Measurements from ENCODE around the gene MTIF3. TPM values are rescaled to one million over a fixed set of nuclear protein-coding genes. Genes with fewer than 3 reads are reported as not detected.

MTIF3 gene, protein sequence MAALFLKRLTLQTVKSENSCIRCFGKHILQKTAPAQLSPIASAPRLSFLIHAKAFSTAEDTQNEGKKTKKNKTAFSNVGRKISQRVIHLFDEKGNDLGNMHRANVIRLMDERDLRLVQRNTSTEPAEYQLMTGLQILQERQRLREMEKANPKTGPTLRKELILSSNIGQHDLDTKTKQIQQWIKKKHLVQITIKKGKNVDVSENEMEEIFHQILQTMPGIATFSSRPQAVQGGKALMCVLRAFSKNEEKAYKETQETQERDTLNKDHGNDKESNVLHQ
- total RNA-seq (2021): 42.0 to 50.0 TPM (median 45.1 TPM) in 3 replicates
- Bru-seq, nascent RNA: percentile 86 among the genes with signal in this experiment
- long read RNA-seq, experiment 1, transcript MTIF3-202 (5 exons, 1,005 nt): major isoform, 62 of 94 reads
- long read RNA-seq, experiment 1, partial matches to known transcripts: 2 of 94 reads
- long read RNA-seq, experiment 1, other reads (novel, unspliced or antisense): 29 of 94 reads
- long read RNA-seq, experiment 2, transcript MTIF3-202 (5 exons, 1,005 nt): major isoform, 29 of 76 reads
- long read RNA-seq, experiment 2, transcript MTIF3-203 (3 exons, 889 nt): minor isoform, 8 of 76 reads
- long read RNA-seq, experiment 2, partial matches to known transcripts: 16 of 76 reads
- long read RNA-seq, experiment 2, other reads (novel, unspliced or antisense): 22 of 76 reads
- long read RNA-seq, experiment 3, transcript MTIF3-202 (5 exons, 1,005 nt): major isoform, 117 of 171 reads
- long read RNA-seq, experiment 3, partial matches to known transcripts: 0 of 171 reads
- long read RNA-seq, experiment 3, other reads (novel, unspliced or antisense): 53 of 171 reads

DNA sequence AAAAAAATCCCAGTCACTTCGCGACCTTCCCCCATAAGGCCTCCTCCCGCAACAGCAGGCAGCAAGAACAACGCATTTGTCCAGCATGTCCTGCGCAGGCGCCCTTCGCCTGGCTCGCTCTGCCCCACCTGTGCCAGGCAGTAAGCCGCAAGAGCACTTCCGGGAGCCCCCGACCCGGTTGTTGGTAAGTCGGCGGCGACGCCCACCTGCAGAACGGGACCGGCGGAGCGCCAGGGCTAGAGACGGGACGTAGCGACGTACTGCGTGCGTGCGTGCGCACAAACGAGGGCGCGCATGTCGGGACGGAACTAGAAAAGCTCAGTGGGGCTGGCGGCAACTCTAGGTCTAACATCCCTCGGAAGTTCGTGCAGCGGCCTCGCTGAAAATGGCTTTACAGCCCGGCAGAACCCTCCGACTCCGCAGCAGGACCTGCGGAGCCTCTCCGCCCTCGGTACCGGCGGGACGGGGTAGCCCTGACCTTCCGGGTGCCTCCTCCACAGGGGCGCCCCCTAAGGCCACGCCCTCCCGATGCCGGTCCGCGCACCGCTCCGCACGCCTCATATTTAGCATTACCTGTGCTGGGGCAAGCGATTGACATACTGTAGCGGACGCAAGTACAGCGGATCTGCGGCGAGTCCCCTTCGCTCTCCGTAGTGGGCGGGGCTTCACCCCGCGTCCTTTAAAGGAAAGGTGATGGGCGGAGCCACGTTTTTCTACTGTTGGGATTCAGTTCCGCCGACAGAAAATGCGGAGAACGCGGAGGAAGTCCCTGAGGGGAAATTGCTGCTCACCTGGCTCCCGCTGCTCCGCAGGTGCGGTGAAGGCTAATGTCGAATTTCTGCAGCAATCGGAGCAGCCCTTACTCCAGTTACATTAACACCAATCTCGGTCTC is at the start of gene MTIF3:
Gene MTIF3, minus strand, starts transcription at position 629 of the 893 bp plus-strand sequence. CDS start 10,116 bp downstream, outside the sequence.
- ChIA-PET CTCF (interaction anchor here (0.9 to 2.1 kb wide), 4 partner anchors 25 to 376 kb away, joined by 3 to 12 read pairs (median 6); no protein-coding TSS in a partner anchor), POLR2A (interaction anchor here (1.0 kb wide), 1 partner anchor 86 kb away, joined by 3 read pairs; no protein-coding TSS in a partner anchor)
- peak; percentile 96 for DNase-seq (ENCODE audit: low spot score)
- Mint-ChIP-seq H3K4me1 (peaks cover 24% of the 10 kb centered on the region), H3K36me3 (no peaks in the 10 kb centered on the region), H3K27ac (peak within 1 kb of the TSS; percentile 96), H3K27me3 (ENCODE audit: low read depth) (peaks cover 2% of the 10 kb centered on the region; the same call in 1 of the 2 replicates), H3K9me3 (no peaks in the 10 kb centered on the region), H3K4me3 (peak within 1 kb of the TSS; percentile 90)
- ATAC-seq: peak; percentile 91
- no peak for TF ChIP-seq NR1H2 (CRISPR knock-in tag; IDR thresholded peaks at IDR 0.05)
- TF ChIP-seq, protein P1, sequence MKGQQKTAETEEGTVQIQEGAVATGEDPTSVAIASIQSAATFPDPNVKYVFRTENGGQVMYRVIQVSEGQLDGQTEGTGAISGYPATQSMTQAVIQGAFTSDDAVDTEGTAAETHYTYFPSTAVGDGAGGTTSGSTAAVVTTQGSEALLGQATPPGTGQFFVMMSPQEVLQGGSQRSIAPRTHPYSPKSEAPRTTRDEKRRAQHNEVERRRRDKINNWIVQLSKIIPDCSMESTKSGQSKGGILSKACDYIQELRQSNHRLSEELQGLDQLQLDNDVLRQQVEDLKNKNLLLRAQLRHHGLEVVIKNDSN (CRISPR knock-in tag; IDR thresholded peaks at IDR 0.05): 0 out of 2 replicates have a peak, but pooled peaks have one; percentile 15
- 0 out of 2 replicates have a peak, but pooled peaks have one; percentile 27 for TF ChIP-seq TP53 (CRISPR knock-in tag; IDR thresholded peaks at IDR 0.05)
- TF ChIP-seq ZNF219 (CRISPR knock-in tag; IDR thresholded peaks at IDR 0.05; ENCODE audit: borderline replicate concordance): peak; percentile 68; the same call in 1 of the 2 replicates
- TF ChIP-seq TEAD1 (CRISPR knock-in tag; IDR thresholded peaks at IDR 0.05): peak; percentile 37; the same call in 1 of the 2 replicates
- TF ChIP-seq ATF1 (CRISPR knock-in tag; IDR thresholded peaks at IDR 0.05): 0 out of 2 replicates have a peak, but pooled peaks have one; percentile 29
- TF ChIP-seq, protein P2, sequence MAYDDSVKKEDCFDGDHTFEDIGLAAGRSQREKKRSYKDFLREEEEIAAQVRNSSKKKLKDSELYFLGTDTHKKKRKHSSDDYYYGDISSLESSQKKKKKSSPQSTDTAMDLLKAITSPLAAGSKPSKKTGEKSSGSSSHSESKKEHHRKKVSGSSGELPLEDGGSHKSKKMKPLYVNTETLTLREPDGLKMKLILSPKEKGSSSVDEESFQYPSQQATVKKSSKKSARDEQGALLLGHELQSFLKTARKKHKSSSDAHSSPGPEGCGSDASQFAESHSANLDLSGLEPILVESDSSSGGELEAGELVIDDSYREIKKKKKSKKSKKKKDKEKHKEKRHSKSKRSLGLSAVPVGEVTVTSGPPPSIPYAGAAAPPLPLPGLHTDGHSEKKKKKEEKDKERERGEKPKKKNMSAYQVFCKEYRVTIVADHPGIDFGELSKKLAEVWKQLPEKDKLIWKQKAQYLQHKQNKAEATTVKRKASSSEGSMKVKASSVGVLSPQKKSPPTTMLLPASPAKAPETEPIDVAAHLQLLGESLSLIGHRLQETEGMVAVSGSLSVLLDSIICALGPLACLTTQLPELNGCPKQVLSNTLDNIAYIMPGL (CRISPR knock-in tag; IDR thresholded peaks at IDR 0.05): peak; percentile 73; the same call in 1 of the 2 replicates
- peak; percentile 97 for TF ChIP-seq SP1 (CRISPR knock-in tag; conservative IDR thresholded peaks at IDR 0.05)
- TF ChIP-seq IRF2 (CRISPR knock-in tag; IDR thresholded peaks at IDR 0.05; ENCODE audit: borderline replicate concordance, low read depth): no peak
- TF ChIP-seq, protein P3, sequence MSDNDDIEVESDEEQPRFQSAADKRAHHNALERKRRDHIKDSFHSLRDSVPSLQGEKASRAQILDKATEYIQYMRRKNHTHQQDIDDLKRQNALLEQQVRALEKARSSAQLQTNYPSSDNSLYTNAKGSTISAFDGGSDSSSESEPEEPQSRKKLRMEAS (CRISPR knock-in tag; IDR thresholded peaks at IDR 0.05): peak; percentile 86
- TF ChIP-seq, protein P4, sequence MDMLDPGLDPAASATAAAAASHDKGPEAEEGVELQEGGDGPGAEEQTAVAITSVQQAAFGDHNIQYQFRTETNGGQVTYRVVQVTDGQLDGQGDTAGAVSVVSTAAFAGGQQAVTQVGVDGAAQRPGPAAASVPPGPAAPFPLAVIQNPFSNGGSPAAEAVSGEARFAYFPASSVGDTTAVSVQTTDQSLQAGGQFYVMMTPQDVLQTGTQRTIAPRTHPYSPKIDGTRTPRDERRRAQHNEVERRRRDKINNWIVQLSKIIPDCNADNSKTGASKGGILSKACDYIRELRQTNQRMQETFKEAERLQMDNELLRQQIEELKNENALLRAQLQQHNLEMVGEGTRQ (CRISPR knock-in tag; IDR thresholded peaks at IDR 0.05): 0 out of 2 replicates have a peak, but pooled peaks have one; percentile 34
- TF ChIP-seq, protein P5, sequence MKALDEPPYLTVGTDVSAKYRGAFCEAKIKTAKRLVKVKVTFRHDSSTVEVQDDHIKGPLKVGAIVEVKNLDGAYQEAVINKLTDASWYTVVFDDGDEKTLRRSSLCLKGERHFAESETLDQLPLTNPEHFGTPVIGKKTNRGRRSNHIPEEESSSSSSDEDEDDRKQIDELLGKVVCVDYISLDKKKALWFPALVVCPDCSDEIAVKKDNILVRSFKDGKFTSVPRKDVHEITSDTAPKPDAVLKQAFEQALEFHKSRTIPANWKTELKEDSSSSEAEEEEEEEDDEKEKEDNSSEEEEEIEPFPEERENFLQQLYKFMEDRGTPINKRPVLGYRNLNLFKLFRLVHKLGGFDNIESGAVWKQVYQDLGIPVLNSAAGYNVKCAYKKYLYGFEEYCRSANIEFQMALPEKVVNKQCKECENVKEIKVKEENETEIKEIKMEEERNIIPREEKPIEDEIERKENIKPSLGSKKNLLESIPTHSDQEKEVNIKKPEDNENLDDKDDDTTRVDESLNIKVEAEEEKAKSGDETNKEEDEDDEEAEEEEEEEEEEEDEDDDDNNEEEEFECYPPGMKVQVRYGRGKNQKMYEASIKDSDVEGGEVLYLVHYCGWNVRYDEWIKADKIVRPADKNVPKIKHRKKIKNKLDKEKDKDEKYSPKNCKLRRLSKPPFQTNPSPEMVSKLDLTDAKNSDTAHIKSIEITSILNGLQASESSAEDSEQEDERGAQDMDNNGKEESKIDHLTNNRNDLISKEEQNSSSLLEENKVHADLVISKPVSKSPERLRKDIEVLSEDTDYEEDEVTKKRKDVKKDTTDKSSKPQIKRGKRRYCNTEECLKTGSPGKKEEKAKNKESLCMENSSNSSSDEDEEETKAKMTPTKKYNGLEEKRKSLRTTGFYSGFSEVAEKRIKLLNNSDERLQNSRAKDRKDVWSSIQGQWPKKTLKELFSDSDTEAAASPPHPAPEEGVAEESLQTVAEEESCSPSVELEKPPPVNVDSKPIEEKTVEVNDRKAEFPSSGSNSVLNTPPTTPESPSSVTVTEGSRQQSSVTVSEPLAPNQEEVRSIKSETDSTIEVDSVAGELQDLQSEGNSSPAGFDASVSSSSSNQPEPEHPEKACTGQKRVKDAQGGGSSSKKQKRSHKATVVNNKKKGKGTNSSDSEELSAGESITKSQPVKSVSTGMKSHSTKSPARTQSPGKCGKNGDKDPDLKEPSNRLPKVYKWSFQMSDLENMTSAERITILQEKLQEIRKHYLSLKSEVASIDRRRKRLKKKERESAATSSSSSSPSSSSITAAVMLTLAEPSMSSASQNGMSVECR (CRISPR knock-in tag; IDR thresholded peaks at IDR 0.05; ENCODE audit: borderline replicate concordance): peak; percentile 64; the same call in 1 of the 2 replicates
- no peak for TF ChIP-seq HMGA2 (CRISPR knock-in tag; IDR thresholded peaks at IDR 0.05)
- peak; percentile 92 for TF ChIP-seq FOXP1 (CRISPR knock-in tag; IDR thresholded peaks at IDR 0.05; ENCODE audit: borderline replicate concordance)
- 0 out of 2 replicates have a peak, but pooled peaks have one; percentile 55 for TF ChIP-seq ETV6 (CRISPR knock-in tag; IDR thresholded peaks at IDR 0.05)
- TF ChIP-seq ZBTB21 (CRISPR knock-in tag; IDR thresholded peaks at IDR 0.05; ENCODE audit: borderline replicate concordance): no peak
- TF ChIP-seq, protein P6, sequence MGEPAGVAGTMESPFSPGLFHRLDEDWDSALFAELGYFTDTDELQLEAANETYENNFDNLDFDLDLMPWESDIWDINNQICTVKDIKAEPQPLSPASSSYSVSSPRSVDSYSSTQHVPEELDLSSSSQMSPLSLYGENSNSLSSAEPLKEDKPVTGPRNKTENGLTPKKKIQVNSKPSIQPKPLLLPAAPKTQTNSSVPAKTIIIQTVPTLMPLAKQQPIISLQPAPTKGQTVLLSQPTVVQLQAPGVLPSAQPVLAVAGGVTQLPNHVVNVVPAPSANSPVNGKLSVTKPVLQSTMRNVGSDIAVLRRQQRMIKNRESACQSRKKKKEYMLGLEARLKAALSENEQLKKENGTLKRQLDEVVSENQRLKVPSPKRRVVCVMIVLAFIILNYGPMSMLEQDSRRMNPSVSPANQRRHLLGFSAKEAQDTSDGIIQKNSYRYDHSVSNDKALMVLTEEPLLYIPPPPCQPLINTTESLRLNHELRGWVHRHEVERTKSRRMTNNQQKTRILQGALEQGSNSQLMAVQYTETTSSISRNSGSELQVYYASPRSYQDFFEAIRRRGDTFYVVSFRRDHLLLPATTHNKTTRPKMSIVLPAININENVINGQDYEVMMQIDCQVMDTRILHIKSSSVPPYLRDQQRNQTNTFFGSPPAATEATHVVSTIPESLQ (CRISPR knock-in tag; IDR thresholded peaks at IDR 0.05): no peak
- TF ChIP-seq, protein P7, sequence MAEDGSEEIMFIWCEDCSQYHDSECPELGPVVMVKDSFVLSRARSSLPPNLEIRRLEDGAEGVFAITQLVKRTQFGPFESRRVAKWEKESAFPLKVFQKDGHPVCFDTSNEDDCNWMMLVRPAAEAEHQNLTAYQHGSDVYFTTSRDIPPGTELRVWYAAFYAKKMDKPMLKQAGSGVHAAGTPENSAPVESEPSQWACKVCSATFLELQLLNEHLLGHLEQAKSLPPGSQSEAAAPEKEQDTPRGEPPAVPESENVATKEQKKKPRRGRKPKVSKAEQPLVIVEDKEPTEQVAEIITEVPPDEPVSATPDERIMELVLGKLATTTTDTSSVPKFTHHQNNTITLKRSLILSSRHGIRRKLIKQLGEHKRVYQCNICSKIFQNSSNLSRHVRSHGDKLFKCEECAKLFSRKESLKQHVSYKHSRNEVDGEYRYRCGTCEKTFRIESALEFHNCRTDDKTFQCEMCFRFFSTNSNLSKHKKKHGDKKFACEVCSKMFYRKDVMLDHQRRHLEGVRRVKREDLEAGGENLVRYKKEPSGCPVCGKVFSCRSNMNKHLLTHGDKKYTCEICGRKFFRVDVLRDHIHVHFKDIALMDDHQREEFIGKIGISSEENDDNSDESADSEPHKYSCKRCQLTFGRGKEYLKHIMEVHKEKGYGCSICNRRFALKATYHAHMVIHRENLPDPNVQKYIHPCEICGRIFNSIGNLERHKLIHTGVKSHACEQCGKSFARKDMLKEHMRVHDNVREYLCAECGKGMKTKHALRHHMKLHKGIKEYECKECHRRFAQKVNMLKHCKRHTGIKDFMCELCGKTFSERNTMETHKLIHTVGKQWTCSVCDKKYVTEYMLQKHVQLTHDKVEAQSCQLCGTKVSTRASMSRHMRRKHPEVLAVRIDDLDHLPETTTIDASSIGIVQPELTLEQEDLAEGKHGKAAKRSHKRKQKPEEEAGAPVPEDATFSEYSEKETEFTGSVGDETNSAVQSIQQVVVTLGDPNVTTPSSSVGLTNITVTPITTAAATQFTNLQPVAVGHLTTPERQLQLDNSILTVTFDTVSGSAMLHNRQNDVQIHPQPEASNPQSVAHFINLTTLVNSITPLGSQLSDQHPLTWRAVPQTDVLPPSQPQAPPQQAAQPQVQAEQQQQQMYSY (CRISPR knock-in tag; IDR thresholded peaks at IDR 0.05): peak; percentile 85
